Brain microvascular endothelial cell (primary cell): ENCODE measurements around the gene TMEM209.
"Not testable (repeated sequence)": the region's sequence is repeated elsewhere in the genome, so short reads cannot be mapped to it uniquely, and the experiment has no call there.

Experiments used
- DNase-seq: peaks from one replicate; pipeline ENCODE4 v3.0.0-alpha.2; 2020
- H3K27ac ChIP-seq: fragments of 250-450 bp; sonication (Bioruptor Pico); 2 replicates; pipeline ENCODE4 v1.5.1; 2020; ENCODE audit warnings: mild to moderate bottlenecking, moderate library complexity
- H3K27me3 ChIP-seq: fragments of 250-450 bp; sonication (Bioruptor Pico); replicated peaks from 2 replicates; pipeline ENCODE4 v1.5.1; 2020; ENCODE audit warnings: mild to moderate bottlenecking
- H3K36me3 ChIP-seq: fragments of 250-450 bp; sonication (Bioruptor Pico); replicated peaks from 2 replicates; pipeline ENCODE4 v1.5.1; 2020; ENCODE audit warnings: mild to moderate bottlenecking
- H3K4me3 ChIP-seq: 2 replicates; pipeline ENCODE4 v1.5.1; 2011; ENCODE audit warnings: low read depth, mild to moderate bottlenecking, control low read depth, low read length, moderate library complexity
- in situ Hi-C: cut with HindIII; loops from 2 replicates; pipeline ENCODE4 v1.10.0; 2017; ENCODE audit warnings: low sequenced_read_pairs, low pct_ligation_motif_present
- TF ChIP-seq, protein P1 (sequence below): IDR thresholded peaks from 2 replicates; pipeline ENCODE4 v1.5.1; 2011; ENCODE audit warnings: low read depth, mild to moderate bottlenecking, moderate library complexity, low read length, control low read depth, inconsistent platforms; ENCODE audit errors: missing control alignments

Gene TMEM209

DNA sequence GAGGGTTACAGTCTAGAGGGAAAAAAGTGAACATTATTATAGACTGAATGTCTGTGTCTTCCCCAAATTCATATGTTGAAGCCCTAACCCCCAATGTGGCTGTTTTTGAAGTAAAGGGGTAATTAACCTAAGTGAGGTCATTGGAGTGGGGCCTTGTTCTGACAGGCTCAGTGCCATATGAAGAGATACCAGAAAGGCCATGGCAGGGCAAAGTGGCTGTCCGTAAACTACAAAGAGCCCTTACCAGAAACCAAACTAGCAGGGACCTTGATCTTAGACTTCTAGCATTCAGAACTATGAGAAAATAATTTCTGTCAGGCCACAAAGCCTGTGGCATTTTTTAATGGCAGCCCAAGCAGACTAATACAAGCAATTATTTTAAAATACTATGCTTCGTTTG, 8.7 kb downstream of the TMEM209 start:
- no peak overlapping the region for H3K4me3 ChIP-seq
- in situ Hi-C loops, result no loop called here
- TF ChIP-seq, protein P1, sequence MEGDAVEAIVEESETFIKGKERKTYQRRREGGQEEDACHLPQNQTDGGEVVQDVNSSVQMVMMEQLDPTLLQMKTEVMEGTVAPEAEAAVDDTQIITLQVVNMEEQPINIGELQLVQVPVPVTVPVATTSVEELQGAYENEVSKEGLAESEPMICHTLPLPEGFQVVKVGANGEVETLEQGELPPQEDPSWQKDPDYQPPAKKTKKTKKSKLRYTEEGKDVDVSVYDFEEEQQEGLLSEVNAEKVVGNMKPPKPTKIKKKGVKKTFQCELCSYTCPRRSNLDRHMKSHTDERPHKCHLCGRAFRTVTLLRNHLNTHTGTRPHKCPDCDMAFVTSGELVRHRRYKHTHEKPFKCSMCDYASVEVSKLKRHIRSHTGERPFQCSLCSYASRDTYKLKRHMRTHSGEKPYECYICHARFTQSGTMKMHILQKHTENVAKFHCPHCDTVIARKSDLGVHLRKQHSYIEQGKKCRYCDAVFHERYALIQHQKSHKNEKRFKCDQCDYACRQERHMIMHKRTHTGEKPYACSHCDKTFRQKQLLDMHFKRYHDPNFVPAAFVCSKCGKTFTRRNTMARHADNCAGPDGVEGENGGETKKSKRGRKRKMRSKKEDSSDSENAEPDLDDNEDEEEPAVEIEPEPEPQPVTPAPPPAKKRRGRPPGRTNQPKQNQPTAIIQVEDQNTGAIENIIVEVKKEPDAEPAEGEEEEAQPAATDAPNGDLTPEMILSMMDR, result no peak
- DNase-seq, result no peak
- peaks cover 8% of the 10 kb centered on the region for H3K36me3 ChIP-seq
- H3K27me3 ChIP-seq, result no peaks in the 10 kb centered on the region
- H3K27ac ChIP-seq, result no peak overlapping the region

DNA sequence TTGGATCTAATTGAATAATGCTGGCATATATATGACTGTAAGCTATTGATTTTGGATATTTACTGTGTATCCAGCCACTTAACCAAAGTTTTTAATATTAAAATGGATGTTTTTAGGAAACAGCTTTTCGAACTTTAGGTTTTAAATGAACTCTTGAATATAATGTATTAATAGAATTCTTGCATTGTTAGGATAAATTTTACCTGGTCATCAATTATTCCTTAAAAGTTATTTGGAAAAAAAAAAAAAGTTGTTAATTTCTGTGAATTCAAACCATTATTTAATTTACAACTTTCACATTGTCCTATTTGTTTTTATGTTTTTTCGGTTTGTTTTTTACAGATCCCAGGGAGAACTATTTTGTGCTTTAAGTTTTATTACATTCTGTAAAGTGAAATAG, 9.8 kb downstream of the TMEM209 start:
- Histone ChIP-seq H3K27ac (no peak overlapping the region), H3K27me3 (no peaks in the 10 kb centered on the region), H3K4me3 (no peak overlapping the region), H3K36me3 (peaks cover 7% of the 10 kb centered on the region)
- DNase-seq, result no peak
- in situ Hi-C loops, result no loop called here
- TF ChIP-seq, protein P1, result no peak

DNA sequence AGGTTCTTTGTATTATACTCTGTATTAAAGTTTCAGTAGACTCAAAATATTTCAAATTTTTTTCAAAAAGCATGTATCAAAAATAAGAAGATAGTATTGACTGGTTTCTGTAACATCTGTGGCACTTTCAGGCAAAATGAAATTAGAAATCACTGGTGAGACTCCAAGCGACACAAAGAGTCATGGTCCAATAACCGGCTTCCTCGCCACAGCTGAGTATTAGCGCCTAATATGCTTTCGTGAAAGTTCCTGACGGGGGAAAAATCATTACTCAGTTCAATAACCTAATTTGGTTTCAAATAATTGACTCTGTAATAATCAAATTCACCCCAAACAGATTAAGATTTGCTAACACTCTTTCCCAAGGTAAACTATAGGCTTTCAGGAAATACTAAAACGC, 13.4 kb downstream of the TMEM209 start:
- Histone ChIP-seq H3K4me3 (no peak overlapping the region), H3K27me3 (no peaks in the 10 kb centered on the region), H3K36me3 (peaks cover under 1% of the 10 kb centered on the region), H3K27ac (no peak overlapping the region)
- no peak for DNase-seq
- in situ Hi-C loops, result no loop called here
- TF ChIP-seq, protein P1, result no peak

DNA sequence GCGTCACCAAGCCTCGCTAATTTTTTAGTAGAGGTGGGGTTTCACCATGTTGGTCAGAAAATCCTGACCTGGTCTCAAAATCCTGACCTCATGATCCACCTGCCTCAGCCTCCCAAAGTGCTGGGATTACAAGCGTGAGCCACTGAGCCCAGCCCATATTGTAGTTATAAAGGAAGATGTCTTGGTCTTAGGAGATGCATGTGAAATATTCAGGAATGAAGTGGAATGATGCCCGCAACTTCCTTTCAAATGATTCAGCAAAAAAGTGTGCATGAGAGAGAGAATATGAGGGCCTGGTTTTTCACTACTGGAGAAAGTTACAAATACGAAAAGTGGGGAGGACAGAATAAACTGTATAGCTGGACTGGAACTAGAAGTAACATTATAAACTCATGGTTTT, 15.9 kb downstream of the TMEM209 start:
- Histone ChIP-seq H3K36me3 (no peaks in the 10 kb centered on the region), H3K27ac (no peak overlapping the region), H3K27me3 (no peaks in the 10 kb centered on the region), H3K4me3 (no peak overlapping the region)
- in situ Hi-C loops, result no loop called here
- TF ChIP-seq, protein P1, result no peak
- no peak for DNase-seq

DNA sequence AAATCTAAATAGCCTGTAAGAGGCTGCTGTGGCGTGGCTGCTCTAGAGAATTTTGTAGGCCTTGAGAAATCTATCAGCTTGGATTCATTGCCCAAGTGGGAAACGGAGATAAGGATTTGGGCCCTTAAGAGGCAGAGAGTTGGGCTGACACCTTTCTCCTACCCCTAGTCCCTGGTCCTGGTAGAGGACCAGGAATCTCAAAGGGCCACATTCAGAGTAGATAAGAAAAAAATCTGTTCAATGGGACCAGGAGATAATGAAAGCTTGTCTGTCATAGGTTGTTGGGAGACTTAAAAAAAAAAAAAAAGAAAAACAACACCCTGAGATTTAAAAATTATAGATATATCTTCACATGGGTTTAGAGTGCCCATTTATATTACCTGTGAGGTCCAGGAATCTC, 17.8 kb downstream of the TMEM209 start:
- peaks cover 6% of the 10 kb centered on the region for H3K36me3 ChIP-seq
- TF ChIP-seq, protein P1, result no peak
- DNase-seq, result no peak

DNA sequence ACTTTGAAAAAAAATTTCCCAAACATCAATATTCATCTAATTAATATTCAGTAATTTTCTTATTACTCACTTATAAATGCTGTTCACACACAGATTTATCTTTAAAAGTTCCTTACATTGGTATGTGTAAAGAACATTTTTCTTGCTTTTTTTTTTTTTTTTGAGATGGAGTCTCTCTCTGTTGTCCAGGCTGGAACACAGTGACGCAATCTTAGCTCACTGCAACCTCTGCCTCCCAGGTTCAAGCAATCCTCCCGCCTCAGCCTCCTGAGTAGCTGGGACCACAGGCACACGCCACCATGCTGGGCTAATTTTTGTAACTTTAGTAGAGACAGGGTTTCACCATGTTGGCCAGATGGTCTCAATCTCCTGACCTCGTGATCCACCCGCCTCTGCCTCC, 20.9 kb downstream of the TMEM209 start:
- H3K27ac ChIP-seq, H3K27me3 ChIP-seq, DNase-seq, H3K4me3 ChIP-seq, in situ Hi-C loops: not testable (repeated sequence)
- H3K36me3 ChIP-seq, result peaks cover 19% of the 10 kb centered on the region

More for the DNA sequence above, 17.8 kb downstream of the TMEM209 start:
- no peak overlapping the region for H3K27ac ChIP-seq
- H3K4me3 ChIP-seq, result no peak overlapping the region
- in situ Hi-C loops, result no loop called here
- H3K27me3 ChIP-seq, result no peaks in the 10 kb centered on the region
